ENCODE data around the gene HK1.
A peak's percentile ranks its signal among the peaks of the same experiment; 100 is the strongest.

HK1 gene

DNA sequence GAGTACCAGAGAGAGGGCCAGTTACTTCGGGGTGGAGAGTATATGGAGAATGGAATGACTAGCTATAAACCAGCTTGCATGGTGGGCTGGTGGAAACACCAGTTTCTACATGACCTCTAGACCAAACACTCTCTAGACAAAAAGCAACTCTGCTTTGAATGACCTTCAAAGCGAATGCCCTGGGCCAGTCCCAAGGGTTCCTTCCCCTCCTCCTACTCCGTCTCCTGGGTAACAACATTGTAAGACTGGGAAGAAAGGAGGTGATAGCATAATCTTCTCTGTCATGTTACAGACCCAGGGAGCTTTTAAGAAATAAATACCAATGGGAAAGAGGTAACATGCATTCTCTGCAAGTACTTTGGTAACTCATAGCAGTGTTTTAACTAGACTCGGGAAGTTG, 7.4 kb downstream of the HK1 start:
- no peak for DNase-seq (ENCODE audit: low read depth)
- H3K4me3 ChIP-seq (ENCODE audit: low read depth, low read length) = no peak overlapping the region
- TF ChIP-seq, protein P1, sequence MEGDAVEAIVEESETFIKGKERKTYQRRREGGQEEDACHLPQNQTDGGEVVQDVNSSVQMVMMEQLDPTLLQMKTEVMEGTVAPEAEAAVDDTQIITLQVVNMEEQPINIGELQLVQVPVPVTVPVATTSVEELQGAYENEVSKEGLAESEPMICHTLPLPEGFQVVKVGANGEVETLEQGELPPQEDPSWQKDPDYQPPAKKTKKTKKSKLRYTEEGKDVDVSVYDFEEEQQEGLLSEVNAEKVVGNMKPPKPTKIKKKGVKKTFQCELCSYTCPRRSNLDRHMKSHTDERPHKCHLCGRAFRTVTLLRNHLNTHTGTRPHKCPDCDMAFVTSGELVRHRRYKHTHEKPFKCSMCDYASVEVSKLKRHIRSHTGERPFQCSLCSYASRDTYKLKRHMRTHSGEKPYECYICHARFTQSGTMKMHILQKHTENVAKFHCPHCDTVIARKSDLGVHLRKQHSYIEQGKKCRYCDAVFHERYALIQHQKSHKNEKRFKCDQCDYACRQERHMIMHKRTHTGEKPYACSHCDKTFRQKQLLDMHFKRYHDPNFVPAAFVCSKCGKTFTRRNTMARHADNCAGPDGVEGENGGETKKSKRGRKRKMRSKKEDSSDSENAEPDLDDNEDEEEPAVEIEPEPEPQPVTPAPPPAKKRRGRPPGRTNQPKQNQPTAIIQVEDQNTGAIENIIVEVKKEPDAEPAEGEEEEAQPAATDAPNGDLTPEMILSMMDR (conservative IDR thresholded peaks at IDR 0.05; ENCODE audit: low read depth, low read length) = no peak

DNA sequence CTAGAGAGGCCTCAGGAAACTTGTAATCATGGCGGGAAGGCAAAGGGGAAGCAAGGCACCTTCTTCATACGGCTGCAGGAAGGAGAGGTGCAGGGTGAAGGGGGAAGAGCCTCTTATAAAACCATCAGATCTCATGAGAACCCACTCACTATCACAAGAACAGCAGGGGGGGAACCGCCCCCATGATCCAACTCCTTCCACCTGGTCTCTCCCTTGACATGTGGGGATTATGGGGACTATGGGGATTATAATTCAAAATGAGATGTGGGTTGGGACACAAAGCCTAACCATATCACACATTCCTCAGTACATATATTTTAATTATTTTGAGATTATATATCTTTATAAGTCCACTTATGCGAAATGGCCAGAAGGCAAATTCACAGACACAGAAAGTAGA, 8.9 kb downstream of the HK1 start:
- TF ChIP-seq, protein P1 (conservative IDR thresholded peaks at IDR 0.05; ENCODE audit: low read depth, low read length) = no peak
- DNase-seq (ENCODE audit: low read depth) = no peak
- no peak overlapping the region for H3K4me3 ChIP-seq (ENCODE audit: low read depth, low read length)

GRCh38 chr10:69290993-69291392, 12.7 kb downstream of the HK1 start:
- TF ChIP-seq, protein P1 (conservative IDR thresholded peaks at IDR 0.05; ENCODE audit: low read depth, low read length) = no peak
- no peak for DNase-seq (ENCODE audit: low read depth)
- H3K4me3 ChIP-seq (ENCODE audit: low read depth, low read length) = no peak overlapping the region

DNA sequence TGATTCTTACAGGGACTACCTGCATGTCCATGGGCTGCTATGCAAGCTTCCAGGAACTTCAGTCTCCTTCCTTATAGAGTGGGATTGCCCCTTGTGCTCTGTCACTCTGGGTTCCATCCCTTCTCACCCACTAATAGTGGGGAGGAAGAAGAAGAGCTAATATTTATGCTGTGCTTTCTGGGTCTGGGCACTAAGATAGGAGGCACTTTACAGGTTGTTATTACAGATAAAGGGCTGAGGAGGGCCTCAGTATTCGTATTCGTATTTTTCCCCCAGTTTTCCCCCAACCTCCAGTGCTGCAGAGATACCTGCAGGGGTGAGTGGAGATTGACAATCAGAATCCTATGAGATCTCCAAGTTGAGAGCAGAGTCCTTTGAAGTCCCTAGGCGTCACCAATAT, 14.2 kb downstream of the HK1 start:
- no peak for DNase-seq (ENCODE audit: low read depth)
- H3K4me3 ChIP-seq (ENCODE audit: low read depth, low read length) = no peak overlapping the region
- TF ChIP-seq, protein P1 (conservative IDR thresholded peaks at IDR 0.05; ENCODE audit: low read depth, low read length) = no peak

DNA sequence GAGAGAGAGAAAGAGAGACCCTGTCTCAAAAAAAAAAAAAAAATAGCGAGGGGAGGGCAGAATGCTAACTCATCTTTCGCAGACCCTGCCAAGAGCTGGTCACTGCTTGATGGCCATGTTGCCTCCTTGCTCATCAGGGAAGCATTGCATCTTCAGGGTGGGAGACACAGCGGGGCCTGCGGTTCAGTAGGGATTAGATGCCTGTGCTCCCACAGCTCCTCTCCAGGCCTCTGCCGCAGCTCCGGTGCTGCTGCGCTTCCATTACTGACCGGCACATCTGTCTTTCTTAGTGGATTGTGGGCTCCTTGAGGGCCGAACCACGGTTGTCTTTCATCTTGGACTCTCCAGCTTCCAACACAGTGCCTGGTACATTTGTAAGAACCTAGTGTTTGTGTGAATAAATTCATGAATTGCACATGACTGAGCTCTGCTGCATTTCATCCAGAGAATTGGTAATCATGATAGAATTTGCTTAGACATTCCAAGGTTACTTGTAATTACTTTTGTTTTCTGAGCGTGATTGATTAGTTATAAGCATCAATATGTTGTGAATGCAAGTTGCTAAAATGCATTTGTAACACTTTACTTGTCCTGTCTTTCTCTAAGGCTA, 16.8 kb downstream of the HK1 start:
- DNase-seq (ENCODE audit: low read depth) = no peak
- H3K4me3 ChIP-seq (ENCODE audit: low read depth, low read length) = no peak overlapping the region
- TF ChIP-seq, protein P1 (conservative IDR thresholded peaks at IDR 0.05; ENCODE audit: low read depth, low read length) = no peak

- TF ChIP-seq, protein P1 (conservative IDR thresholded peaks at IDR 0.05; ENCODE audit: low read depth, low read length) = no peak
- H3K4me3 ChIP-seq (ENCODE audit: low read depth, low read length) = no peak overlapping the region
- DNase-seq (ENCODE audit: low read depth) = peak; percentile 50
Measured at GRCh38 chr10:69303632-69304051, 25.3 kb downstream of the HK1 start.

DNA sequence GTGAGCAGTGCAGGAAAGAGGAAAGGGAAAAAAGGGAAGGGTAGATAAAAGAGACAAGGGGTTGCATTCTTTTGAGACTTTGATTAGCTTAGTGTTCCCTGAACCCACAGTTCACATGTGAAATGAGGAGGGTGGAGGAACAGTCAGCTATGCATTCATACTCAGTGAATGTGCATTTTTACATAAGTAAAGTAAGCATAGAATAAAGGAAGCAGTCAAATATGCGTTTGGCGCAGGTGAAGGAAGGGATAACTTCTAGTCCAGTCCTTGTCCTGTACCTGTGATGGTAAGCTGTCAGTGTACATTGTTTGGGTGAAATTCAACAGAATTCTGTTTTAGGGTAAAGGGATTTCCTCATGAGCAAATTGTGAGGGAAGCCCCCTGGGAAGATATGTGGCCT, 28.1 kb downstream of the HK1 start:
- TF ChIP-seq, protein P1 (conservative IDR thresholded peaks at IDR 0.05; ENCODE audit: low read depth, low read length) = no peak
- no peak overlapping the region for H3K4me3 ChIP-seq (ENCODE audit: low read depth, low read length)
- DNase-seq (ENCODE audit: low read depth) = no peak

Data from choroid plexus epithelial cell (primary cell).